ENCODE results near the gene LGR6.
A peak's percentile ranks its signal among the peaks of the same experiment; 100 is the strongest.

LGR6 gene

DNA sequence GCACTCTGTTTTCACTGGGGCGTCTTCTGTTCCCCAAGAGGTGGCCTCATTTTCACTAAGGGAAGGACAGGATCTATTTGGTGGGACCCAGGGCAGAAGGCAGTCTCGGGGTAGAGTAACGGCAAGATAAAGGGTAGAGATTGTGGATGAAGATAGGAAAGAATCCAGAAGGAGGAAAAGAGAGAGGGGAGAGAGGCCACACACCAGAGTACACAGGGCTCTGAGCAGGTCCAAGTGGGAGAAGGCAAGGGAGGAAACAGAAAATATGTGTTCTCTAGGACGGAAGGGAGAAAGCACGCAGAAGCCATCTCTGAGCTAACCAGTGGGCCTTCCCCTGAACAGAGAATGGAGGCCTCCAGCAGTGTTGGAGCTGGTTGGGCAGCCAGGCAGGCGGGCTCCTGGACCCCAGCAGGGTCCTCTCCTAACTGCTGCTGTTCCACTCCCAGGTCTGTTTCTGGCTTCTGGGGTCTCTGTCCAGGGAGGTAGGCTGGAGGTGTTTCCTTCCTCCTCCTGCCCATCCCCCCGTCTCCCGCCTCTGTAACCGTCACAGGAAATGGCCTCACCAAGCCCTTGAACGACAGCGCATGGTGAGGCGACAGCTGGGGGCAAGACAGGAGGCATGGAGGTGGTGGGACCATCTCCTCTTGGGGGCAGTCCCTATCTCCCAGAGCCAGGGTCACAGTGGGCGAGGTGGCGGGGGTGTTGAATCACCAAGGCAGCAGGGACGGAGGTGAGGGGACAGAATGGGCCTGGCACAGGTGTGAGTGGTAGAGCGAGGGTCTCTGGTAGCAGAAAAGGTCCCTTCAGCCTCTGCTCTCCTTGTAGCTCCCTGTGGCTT, 33.8 kb upstream of the LGR6 start:
- peaks cover 56% of the 10 kb centered on the region for H3K79me2 ChIP-seq (ENCODE audit: low read length)
- no peaks in the 10 kb centered on the region for H3K9me2 ChIP-seq (replicated peaks; ENCODE audit: insufficient read depth, low read length)
- peak overlapping the region; percentile 99 for H3K4me2 ChIP-seq (ENCODE audit: low read depth, low read length)
- peaks cover 16% of the 10 kb centered on the region for H3K4me1 ChIP-seq (ENCODE audit: low read length)
- no peak for TF ChIP-seq EZH2phosphoT487 (IDR thresholded peaks at IDR 0.05; ENCODE audit: low read length)
- TF ChIP-seq, protein P1, sequence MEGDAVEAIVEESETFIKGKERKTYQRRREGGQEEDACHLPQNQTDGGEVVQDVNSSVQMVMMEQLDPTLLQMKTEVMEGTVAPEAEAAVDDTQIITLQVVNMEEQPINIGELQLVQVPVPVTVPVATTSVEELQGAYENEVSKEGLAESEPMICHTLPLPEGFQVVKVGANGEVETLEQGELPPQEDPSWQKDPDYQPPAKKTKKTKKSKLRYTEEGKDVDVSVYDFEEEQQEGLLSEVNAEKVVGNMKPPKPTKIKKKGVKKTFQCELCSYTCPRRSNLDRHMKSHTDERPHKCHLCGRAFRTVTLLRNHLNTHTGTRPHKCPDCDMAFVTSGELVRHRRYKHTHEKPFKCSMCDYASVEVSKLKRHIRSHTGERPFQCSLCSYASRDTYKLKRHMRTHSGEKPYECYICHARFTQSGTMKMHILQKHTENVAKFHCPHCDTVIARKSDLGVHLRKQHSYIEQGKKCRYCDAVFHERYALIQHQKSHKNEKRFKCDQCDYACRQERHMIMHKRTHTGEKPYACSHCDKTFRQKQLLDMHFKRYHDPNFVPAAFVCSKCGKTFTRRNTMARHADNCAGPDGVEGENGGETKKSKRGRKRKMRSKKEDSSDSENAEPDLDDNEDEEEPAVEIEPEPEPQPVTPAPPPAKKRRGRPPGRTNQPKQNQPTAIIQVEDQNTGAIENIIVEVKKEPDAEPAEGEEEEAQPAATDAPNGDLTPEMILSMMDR (IDR thresholded peaks at IDR 0.05; ENCODE audit: low read length), result no peak
- no peak for TF ChIP-seq EZH2 (optimal IDR thresholded peaks at IDR 0.05; ENCODE audit: low read depth, low read length)
- peak overlapping the region; percentile 54 for H2AFZ ChIP-seq (ENCODE audit: low read length)
- H3K36me3 ChIP-seq (replicated peaks; ENCODE audit: insufficient read depth, low read length), result no peaks in the 10 kb centered on the region; the same call in 1 of the 2 replicates
- no peaks in the 10 kb centered on the region for H4K20me1 ChIP-seq (ENCODE audit: insufficient read depth, low read length)
- peak overlapping the region; percentile 93 for H3K9ac ChIP-seq (ENCODE audit: low read length)
- no peaks in the 10 kb centered on the region for H3K27me3 ChIP-seq (replicated peaks; ENCODE audit: insufficient read depth, low read length)
- peak; percentile 75 for DNase-seq
- H3K9me3 ChIP-seq (replicated peaks; ENCODE audit: insufficient read depth, low read length), result no peaks in the 10 kb centered on the region
- peak overlapping the region; percentile 77 for H3K4me3 ChIP-seq (ENCODE audit: low read length)
- 0 out of 2 replicates have a peak, but pooled peaks cover 3% of the 10 kb centered on the region for H3F3A ChIP-seq (ENCODE audit: insufficient read depth, low read length)
- peak overlapping the region; percentile 77 for H3K27ac ChIP-seq (ENCODE audit: low read length)

DNA sequence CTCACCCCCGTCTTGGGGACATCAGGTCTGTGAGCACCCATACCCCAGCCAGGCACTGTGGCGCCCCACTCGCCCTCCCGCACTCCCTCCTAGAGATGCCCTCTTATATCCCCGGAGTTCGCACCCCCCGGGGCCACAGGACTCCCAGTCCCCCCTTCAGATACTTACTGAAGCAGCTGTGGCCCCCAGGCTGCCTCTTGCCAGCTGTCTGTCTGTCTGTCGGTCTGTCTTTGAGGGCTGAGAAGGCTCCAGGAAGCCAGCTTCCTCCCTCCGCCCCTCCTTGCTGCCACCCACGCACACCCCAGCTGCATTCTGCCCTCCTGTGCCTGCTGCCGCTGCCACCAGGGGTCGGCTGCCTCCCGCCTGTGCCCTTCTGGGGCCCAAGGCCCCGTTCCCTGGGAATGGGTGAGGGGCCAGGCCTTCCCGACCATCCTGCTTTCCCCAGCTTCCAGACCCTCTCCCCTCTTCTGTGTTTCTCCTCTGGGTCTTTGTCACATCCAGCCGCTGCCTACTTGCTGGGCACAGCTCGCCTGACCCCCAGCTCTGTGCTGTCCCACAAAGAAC, 33.1 kb upstream of the LGR6 start, which contains the start of gene PTPN7:
Gene PTPN7, minus strand, starts transcription at position 226 of the 564 bp plus-strand sequence. CDS start 1,200 bp downstream, outside the sequence.
- Histone ChIP-seq H2AFZ (ENCODE audit: low read length) (peak within 1 kb of the TSS; percentile 54), H3K9ac (ENCODE audit: low read length) (peak within 1 kb of the TSS; percentile 93), H3K4me3 (ENCODE audit: low read length) (peak within 1 kb of the TSS; percentile 77), H3K36me3 (replicated peaks; ENCODE audit: insufficient read depth, low read length) (no peaks in the 10 kb centered on the region; the same call in 1 of the 2 replicates), H3K4me1 (ENCODE audit: low read length) (peaks cover 16% of the 10 kb centered on the region), H3K9me2 (replicated peaks; ENCODE audit: insufficient read depth, low read length) (no peaks in the 10 kb centered on the region), H3K27me3 (replicated peaks; ENCODE audit: insufficient read depth, low read length) (no peaks in the 10 kb centered on the region), H3K27ac (ENCODE audit: low read length) (peak within 1 kb of the TSS; percentile 77), H3K79me2 (ENCODE audit: low read length) (peaks cover 53% of the 10 kb centered on the region), H3K9me3 (replicated peaks; ENCODE audit: insufficient read depth, low read length) (no peaks in the 10 kb centered on the region), H4K20me1 (ENCODE audit: insufficient read depth, low read length) (no peaks in the 10 kb centered on the region), H3F3A (ENCODE audit: insufficient read depth, low read length) (0 out of 2 replicates have a peak, but pooled peaks cover 3% of the 10 kb centered on the region), H3K4me2 (ENCODE audit: low read depth, low read length) (peak within 1 kb of the TSS; percentile 99)
- TF ChIP-seq, protein P1 (IDR thresholded peaks at IDR 0.05; ENCODE audit: low read length), result peak; percentile 92
- no peak for TF ChIP-seq EZH2 (optimal IDR thresholded peaks at IDR 0.05; ENCODE audit: low read depth, low read length)
- DNase-seq, result peak; percentile 86

DNA sequence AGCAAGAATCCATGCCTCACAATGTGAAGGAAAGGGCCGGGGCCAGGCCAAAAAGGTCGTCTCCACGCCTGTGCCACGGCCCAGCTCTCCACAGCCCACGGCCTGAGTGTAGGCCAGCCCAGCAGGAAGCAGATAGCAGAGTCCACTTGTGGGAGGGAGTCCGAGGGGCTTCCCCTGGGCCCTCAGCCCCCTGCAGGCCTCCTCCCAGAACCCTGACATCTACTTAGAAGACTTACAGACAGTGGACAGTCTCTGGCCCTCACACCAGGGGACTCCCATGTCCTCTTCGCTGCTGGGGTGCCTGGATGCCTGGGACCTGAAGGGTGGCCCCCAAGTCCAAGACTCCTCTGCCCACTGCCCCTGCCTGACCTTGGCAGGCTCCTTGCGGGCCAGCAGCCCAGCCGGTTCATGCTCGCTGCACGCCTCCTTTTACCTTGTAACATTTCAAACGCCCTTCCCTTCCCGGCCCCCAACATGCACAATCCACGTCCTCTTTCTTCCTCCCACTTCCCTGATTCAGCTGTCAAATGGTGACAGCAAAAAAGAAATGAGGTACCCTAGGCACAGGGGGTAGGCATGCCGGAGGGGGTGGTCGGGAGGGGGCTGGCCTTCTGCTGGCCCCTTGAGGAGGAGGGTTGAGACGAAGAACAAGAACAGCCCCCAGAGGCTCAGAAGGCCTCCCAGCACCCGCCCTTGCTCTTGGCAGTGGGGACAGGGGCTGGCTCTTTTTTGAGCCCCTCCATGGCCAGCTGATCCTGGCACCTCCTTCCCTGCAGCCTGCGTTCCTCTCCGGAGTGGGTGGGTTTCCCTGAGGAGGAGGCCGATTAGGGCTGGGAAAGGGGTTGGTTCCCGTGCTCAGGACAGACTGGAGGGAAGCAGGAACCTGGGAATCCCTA, 32.2 kb upstream of the LGR6 start:
- Histone ChIP-seq H3K4me1 (ENCODE audit: low read length) (peaks cover 16% of the 10 kb centered on the region), H3F3A (ENCODE audit: insufficient read depth, low read length) (0 out of 2 replicates have a peak, but pooled peaks cover 3% of the 10 kb centered on the region), H3K4me2 (ENCODE audit: low read depth, low read length) (peak overlapping the region; percentile 99), H3K36me3 (replicated peaks; ENCODE audit: insufficient read depth, low read length) (no peaks in the 10 kb centered on the region), H3K9me3 (replicated peaks; ENCODE audit: insufficient read depth, low read length) (no peaks in the 10 kb centered on the region), H3K27ac (ENCODE audit: low read length) (peak overlapping the region; percentile 77; the same call in 1 of the 2 replicates), H3K27me3 (replicated peaks; ENCODE audit: insufficient read depth, low read length) (no peaks in the 10 kb centered on the region), H2AFZ (ENCODE audit: low read length) (peak overlapping the region; percentile 54), H3K9ac (ENCODE audit: low read length) (peak overlapping the region; percentile 93), H3K79me2 (ENCODE audit: low read length) (peaks cover 50% of the 10 kb centered on the region), H3K4me3 (ENCODE audit: low read length) (peak overlapping the region; percentile 77), H3K9me2 (replicated peaks; ENCODE audit: insufficient read depth, low read length) (no peaks in the 10 kb centered on the region), H4K20me1 (ENCODE audit: insufficient read depth, low read length) (no peaks in the 10 kb centered on the region)
- TF ChIP-seq, protein P1 (IDR thresholded peaks at IDR 0.05; ENCODE audit: low read length), result no peak
- TF ChIP-seq EZH2phosphoT487 (IDR thresholded peaks at IDR 0.05; ENCODE audit: low read length), result no peak
- DNase-seq, result no peak

All from MM.1S (cell line).